Retinal pigment epithelial cell (primary cell): ENCODE measurements around the gene XPR1.

ENCODE experiments used
- DNase-seq: peaks from one replicate; pipeline ENCODE4 v3.0.0-alpha.2; 2010; ENCODE audit warnings: low read depth
- H3K4me3 ChIP-seq: 2 replicates; pipeline ENCODE4 v1.5.1; 2011; ENCODE audit warnings: mild to moderate bottlenecking, low read length, control low read depth, moderate library complexity
- TF ChIP-seq, protein P1 (sequence below): conservative IDR thresholded peaks from 2 replicates; pipeline ENCODE4 v1.5.1; 2011; ENCODE audit warnings: low read depth, low read length, control low read depth, inconsistent platforms

Gene XPR1

DNA sequence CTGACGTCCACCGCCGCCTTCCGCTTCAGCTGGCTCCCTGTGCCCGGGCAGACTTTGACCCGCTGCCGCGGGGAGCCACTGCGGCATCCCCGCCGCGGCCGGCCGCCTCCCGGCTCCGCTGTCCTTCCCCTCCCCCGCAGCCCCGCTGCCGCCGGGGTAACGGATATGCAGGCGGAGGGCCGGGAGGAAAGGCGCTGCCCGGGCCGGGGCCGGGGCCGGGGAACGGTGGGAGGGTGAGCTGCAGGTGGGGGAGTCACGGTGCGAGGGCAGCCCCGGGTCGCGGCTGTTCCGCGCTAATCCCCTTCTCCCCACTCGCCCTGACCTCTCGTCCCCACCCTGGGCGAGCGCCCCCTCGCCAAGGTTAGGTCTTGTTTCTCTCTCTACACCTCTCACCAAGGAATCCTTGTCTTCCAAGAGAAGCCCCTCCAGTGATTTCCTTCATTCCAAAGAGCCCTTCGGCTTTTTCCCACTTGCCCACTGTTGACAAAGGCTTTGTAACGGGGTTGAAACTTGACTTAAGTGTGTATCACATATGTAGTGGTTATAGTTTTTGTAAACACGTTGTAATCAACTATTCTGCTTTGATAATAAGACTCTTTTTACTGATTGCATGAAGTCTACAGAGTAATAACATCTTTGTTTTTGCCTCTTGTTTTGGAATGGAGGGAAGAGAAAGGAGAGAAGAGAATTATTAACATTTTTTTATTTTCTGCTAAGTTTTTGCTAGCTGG lies 669 bp downstream of the XPR1 start:
- TF ChIP-seq, protein P1, sequence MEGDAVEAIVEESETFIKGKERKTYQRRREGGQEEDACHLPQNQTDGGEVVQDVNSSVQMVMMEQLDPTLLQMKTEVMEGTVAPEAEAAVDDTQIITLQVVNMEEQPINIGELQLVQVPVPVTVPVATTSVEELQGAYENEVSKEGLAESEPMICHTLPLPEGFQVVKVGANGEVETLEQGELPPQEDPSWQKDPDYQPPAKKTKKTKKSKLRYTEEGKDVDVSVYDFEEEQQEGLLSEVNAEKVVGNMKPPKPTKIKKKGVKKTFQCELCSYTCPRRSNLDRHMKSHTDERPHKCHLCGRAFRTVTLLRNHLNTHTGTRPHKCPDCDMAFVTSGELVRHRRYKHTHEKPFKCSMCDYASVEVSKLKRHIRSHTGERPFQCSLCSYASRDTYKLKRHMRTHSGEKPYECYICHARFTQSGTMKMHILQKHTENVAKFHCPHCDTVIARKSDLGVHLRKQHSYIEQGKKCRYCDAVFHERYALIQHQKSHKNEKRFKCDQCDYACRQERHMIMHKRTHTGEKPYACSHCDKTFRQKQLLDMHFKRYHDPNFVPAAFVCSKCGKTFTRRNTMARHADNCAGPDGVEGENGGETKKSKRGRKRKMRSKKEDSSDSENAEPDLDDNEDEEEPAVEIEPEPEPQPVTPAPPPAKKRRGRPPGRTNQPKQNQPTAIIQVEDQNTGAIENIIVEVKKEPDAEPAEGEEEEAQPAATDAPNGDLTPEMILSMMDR: peak; percentile 41
- no peak for DNase-seq
- peak overlapping the region; percentile 88 for H3K4me3 ChIP-seq

DNA sequence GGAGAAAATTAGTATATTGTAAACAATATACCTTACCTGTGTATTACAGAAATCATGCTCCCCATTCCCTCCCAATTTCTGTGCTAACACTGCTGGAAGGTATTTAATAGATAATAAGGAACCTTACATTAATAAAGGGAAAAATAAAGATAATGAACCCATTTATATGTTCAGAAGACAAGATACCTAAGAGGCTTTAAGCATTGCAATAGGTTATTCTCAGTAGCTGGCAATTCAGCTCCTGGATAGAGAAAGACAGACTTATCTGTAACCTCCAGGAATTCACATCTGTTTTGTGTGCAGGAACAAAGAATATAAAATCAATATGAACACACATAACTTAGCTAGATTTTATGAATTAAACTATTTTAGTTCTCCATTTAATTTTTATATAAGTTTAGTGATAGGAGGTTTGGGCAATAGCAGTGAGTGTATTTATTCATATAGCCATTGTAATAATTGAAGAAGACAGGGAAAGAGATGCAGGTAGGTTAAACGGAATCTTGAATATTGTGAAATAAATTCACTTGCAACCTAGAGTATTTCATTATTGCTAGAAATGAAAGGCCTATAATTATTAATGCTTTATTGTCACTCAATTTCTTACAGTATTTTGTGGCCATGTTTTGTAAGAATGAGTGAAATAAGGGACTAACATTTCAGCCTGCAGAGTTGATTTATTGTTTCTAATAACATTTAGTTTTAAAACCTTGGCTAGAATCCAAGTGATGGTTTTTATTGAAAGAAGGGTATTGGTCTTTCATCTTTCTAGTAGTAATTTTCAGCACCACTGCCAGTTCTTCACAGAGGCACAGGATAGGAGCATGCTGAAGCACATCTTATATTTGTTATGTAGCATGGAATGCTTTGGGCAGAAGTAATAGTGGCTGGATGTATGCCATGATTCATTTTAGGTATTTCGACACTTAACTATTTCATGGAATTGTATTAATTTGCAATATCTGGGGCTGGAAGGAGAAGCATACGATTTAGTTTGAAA lies 1.5 kb downstream of the XPR1 start:
- peak overlapping the region; percentile 88 for H3K4me3 ChIP-seq
- TF ChIP-seq, protein P1: no peak
- DNase-seq: no peak

DNA sequence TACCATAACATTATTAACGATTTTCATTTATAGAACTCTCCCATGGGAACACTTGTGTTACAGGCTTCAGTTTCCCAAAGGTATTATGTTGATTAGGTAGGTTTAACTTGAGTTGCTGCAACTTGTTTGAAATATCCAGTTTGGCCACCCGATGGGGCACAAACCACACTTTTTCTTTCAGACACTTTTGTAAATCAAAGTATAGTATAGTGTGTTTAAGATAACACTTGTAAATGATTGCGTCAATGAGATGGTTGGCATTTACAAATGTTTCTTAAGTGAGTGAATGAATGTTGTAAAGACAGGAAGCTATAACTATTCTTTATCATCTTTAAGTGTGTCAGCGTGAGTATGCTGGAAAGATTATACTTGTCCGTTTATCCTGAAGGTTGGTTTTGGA lies 4.3 kb downstream of the XPR1 start:
- no peak for DNase-seq
- TF ChIP-seq, protein P1: no peak
- H3K4me3 ChIP-seq: no peak overlapping the region

DNA sequence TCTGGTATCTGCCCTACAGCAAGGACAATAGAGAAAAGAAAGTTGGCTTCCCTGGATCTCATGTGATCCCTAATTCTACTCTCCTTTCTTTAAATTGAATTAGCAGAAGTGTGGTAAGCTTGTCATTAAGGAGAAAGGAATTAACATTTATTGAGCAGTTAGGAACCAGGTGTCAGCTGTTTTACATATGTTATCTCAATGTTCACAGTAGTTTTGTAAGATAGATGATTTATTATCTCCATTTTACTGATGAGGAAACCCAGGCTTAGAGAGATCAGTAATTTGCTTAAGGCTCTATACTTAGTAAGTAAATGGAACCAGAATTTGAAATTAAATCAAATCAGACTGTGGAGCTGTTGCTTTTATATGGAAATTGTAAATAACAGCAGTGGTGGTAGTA lies 8.0 kb downstream of the XPR1 start:
- H3K4me3 ChIP-seq: no peak overlapping the region
- TF ChIP-seq, protein P1: no peak
- no peak for DNase-seq

DNA sequence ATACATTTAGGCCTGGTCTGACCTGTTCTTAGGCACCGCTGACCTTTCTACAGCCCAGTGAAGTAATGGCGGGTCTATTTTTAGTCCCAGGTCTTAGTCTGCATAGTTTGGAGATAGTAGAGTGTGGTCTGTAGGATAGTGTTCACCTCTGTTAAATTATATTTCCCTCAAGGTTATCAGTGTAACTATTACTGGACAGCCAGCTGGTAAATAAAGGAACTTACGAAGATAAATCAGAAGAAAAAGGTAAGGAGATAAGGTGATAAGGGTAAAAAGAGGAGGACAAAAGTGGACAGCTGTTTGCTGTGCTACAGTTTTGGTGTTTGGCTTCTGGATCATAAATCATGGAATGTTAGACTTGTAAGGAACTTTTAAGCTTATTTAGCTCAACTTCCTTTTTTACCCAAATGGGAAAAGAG lies 8.7 kb downstream of the XPR1 start:
- TF ChIP-seq, protein P1: no peak
- no peak for DNase-seq
- no peak overlapping the region for H3K4me3 ChIP-seq

DNA sequence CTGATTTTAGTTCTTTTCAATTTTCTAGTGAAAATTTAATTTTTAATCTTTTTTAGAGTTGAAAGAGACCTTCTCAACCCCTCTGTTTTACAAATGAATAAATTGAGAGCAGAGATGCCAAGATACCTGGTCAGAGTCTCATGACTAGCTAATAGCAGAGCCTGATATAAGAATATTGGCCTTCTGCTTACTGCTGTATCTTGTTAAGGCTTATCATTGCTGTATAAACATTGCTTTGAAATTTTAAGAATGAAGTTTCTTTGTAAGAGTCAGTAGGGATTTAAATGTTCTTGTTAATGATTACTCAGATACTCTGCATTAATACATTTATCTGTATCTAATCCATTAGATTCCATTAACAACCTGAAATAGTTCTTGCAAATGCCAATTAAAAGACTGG lies 9.8 kb downstream of the XPR1 start:
- no peak for DNase-seq
- no peak overlapping the region for H3K4me3 ChIP-seq
- TF ChIP-seq, protein P1: no peak

DNA sequence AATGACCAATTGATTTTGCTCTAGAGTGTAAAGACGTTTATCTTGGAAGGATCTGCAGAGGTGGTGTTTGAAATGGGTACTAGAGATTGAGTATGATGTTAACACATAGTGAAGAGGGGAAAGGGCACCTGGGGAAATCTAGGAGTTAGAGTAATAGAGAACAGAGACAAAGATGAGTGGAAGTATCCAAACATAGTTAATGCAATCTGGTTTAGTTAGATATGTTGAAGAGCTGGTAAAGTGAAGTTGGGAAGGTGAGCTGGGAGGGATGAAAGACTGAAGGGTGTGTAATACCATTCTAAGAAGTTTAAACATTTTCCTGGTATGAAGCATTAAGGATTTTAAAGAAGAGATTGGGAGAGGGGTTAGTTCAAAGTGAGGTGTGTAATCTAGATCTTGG lies 11.0 kb downstream of the XPR1 start:
- H3K4me3 ChIP-seq: no peak overlapping the region
- TF ChIP-seq, protein P1: no peak
- DNase-seq: no peak
